C4-2B (cell line): ENCODE results near the gene INO80E.

Source experiments
- CTCF ChIP-seq: fragments of 450-650 bp; conservative IDR thresholded peaks from 2 replicates; pipeline ENCODE4 v1.5.1; 2017; ENCODE audit warnings: mild to moderate bottlenecking
- ZFX ChIP-seq: fragments of 450-650 bp; IDR thresholded peaks from 2 replicates; pipeline ENCODE4 v1.6.1; 2017

- TF ChIP-seq CTCF (no peak), ZFX (no peak)
Observed at GRCh38 chr16:30023586-30023985, 27.5 kb downstream of the INO80E start.
